GM19023 (cell line): ENCODE measurements around the gene WDR54.
"Not testable (repeated sequence)": the region's sequence is repeated elsewhere in the genome, so short reads cannot be mapped to it uniquely, and the experiment has no call there.

Experiments used
- ATAC-seq: cut with Tn5 transposase; IDR thresholded peaks from one replicate; pipeline ENCODE4 v1.9.1; 2021; ENCODE audit warnings: mild to moderate bottlenecking, moderate library complexity; ENCODE audit not compliant: unreplicated experiment

Gene WDR54

DNA sequence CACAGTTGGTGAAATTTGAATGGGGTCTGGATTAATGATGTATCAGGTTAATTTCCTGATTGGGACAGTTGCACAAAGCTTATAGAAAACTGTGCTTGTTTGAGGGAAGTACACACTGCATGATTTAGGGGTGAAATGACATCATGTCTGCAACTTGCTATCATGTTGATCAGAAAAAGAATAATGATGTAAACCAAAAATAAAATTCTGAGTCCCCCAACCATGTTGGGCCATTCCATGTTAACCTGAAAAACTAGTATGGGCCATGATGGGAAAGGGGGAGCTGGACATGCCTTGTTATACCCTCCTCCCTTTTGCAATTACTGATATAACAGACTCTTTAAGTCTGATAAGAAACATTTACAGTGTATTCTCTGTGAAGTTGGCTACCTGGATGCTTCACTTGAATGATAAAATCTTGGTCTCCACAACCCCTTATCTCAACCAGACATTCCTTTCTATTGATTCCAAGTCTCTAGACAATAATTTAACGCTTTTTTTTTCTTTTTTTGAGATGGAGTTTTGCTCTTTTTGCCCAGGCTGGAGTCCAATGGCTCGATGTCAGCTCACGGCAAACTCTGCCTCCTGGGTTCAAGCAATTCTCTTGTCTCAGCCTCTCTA, 29.1 kb downstream of the WDR54 start:
- ATAC-seq: no peak

DNA sequence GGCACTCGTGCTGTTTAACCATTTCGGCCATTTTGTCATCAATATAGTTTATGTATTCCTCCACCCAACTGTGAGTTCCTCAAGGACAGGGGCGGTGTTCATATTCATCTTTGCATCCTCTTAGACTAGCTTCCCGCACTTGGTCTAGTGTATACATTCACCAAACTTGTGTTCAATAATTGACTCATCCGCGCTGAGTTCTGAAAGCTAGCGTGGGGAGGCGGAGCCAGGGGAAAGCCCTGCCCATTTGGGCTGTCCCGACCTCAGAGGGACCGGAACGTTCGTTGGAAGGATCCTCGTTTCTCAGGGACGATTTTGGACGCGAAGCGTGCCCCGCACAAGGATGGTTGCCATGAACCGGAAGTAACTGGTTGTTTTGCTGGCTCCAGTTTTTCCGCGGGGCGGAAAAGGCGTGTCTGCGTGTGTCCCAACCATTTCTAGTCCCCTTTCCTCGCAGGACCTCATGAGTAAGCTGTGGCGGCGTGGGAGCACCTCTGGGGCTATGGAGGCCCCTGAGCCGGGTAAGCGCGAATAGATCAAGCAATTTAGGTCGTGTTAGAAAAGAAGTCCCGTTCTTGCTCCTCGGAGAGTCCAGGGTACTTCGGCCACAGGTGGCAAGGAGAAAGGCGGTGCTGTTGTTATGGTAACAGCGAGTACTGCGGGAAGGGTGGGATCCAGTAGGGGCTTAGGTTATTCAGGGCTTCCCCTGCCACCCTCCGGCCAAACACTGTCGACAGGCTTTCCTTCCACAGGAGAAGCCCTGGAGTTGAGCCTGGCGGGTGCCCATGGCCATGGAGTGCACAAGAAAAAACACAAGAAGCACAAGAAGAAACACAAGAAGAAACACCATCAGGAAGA, 33.4 kb downstream of the WDR54 start, which contains the start of gene INO80B:
INO80B (plus strand) TSS at position 434 of the 858 bp plus-strand sequence; CDS start at position 464, 30 bp downstream.
- peak; percentile 35 for ATAC-seq

DNA sequence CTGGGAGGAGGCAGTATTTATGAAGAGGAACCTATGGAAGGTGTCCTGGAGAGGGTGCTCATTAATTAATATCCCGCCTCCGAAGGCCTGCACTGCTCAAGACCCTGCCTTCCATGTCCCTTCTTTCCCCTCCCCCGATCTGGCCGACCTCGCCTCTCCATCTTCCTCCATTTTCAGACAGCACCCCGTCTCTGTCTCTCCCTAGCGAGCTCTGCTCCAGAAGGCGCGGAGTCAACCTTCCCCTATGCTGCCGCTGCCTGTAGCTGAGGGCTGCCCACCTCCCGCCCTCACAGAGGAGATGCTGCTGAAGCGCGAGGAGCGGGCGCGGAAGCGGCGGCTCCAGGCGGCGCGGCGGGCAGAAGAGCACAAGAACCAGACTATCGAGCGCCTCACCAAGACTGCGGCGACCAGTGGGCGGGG, 35.6 kb downstream of the WDR54 start:
- no peak for ATAC-seq

DNA sequence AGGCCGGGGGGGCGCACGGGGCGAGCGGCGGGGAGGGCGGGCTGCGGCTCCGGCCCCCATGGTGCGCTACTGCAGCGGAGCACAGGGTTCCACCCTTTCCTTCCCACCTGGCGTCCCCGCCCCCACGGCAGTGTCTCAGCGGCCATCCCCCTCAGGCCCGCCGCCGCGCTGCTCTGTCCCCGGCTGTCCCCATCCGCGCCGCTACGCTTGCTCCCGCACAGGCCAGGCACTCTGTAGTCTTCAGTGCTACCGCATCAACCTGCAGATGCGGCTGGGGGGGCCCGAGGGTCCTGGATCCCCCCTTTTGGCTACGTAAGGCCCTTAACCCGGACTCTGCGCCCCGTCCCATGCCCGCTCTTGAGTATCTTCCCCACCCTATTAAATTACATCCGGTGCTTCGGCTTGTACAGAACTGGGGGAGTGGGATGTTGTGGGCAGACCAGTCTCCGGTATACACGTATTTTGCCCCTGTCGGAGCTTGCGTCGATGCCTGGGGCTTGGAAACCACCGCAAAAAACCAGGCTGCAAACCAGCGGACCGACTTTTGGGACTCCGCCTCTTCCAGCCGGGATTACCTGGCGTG, 36.1 kb downstream of the WDR54 start:
- ATAC-seq: peak; percentile 37

DNA sequence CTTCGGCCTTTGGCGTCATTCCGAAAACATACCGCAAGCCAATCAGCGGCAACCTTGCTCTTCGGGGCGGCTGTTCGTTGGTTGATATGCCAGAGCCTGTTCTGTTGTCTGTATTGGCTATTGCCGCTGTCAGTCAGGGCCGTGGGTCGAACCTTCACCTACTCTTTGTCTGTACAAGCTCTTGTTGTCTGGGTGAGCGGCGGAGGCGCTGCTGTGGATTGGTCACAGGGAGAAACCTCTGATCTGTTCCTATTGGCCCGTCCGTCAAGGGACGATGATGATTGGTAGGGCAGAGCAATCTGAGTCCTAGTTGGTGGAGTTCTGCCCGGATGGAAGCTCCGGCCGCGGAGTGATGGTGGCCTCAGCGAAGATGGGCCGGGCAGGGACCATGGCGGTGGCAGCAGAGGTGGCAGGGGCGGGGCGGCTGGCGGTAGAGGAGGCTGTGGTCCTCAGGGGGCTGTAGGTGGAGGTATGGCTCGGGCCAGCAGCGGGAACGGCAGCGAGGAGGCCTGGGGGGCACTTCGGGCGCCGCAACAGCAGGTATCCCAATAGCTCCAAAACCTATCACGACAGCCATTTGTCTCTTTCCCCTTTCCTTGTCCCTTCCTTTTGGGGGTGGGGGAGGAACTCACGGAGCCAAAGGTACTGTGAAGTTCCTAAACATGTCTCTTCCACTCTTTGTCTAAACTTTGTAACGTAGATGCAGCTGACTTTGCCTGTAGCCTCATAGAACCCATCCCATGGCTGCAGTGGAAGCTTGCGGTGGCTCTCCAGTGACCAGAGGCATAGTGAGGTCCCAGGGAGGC, 36.8 kb downstream of the WDR54 start, which contains the start of gene WBP1:
WBP1 (plus strand) TSS at position 307 of the 806 bp plus-strand sequence; CDS start at position 472, 165 bp downstream.
- ATAC-seq: peak; percentile 81

DNA sequence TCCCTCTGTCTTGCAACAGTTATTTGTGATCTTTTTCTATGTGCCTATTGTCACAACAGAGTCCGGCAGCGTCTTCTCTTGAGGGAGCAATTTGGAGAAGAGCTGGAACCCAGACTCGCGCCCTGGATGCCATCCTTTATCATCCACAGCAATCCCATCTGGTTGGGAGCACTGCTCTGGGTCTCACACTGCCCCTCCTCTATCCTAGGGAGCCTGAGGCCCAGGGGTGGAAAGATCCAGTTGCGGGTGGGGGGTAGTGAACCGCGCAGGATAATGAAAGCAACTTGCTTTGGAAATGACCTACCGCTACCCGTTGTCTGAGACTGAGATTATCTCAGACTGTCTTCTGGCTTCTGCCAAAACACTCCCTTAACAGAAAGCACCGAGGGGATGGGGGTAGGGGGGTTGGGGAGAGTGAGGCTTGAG, 37.4 kb downstream of the WDR54 start:
- ATAC-seq: no peak

DNA sequence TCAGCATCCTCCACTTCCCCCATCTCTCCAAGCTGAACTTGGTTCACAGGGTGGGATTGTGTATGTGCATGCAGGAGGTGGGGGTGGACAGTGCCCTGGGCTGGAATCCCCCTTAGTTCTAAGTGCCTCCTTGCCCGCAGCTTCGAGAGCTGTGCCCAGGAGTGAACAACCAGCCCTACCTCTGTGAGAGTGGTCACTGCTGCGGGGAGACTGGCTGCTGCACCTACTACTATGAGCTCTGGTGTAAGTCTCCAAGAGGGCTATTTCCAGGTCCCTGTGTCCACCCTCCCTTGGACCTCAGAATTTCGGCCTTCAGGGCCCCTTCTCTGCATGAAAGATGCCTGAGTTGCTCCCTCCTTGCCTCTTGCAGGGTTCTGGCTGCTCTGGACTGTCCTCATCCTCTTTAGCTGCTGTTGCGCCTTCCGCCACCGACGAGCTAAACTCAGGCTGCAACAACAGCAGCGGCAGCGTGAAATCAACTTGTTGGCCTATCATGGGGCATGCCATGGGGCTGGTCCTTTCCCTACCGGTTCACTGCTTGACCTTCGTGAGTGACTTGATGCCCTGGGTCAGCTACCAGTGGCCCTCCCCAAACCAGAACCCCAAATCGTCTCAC, 38.1 kb downstream of the WDR54 start:
- ATAC-seq: not testable (repeated sequence)

DNA sequence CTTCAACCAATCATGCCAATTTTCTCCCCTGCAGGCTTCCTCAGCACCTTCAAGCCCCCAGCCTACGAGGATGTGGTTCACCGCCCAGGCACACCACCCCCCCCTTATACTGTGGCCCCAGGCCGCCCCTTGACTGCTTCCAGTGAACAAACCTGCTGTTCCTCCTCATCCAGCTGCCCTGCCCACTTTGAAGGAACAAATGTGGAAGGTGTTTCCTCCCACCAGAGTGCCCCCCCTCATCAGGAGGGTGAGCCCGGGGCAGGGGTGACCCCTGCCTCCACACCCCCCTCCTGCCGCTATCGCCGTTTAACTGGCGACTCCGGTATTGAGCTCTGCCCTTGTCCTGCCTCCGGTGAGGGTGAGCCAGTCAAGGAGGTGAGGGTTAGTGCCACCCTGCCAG, 38.7 kb downstream of the WDR54 start:
- ATAC-seq: not testable (repeated sequence)

DNA sequence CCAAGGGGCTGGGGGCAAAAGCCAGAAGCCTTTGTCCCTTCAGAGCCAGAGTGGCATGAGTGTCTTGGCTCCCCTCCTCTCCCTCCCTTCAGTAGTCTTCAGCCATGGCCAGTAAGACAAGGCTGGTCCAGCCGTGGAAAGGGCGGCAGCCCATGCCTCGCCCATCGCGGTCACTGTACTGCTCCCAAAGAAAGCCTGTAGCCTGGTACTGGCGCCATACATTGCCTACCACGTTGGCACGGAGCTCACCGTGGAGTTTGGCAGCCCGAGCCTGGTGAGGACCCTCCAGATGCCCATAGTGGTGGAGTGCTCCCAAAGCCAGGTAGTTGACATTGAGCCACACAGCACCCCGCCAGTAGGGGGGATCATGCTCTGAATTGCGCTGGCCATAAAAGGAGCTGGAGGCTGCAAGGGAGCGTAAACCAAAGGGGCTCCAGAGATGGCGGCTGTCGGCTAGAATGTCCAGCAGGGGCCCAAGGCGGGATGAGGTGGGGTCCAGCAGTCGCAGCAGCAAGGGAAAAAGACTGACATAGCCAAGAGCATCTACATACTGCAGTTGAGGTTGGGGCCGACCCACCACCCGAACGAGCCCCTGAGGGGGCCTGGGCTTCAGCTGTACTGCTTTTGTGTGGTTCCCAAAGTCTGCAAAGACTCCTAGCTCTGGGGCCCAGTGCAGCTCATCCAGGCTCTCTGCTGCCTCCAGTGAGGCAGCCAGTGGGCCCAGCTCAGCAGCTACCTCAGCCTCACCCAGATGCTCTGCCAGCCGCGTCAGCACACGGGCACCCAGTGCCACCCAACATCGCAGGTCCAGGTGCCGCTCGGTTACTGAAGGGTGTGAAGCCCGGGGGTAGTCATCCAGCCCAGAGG, 39.9 kb downstream of the WDR54 start:
- ATAC-seq: no peak

DNA sequence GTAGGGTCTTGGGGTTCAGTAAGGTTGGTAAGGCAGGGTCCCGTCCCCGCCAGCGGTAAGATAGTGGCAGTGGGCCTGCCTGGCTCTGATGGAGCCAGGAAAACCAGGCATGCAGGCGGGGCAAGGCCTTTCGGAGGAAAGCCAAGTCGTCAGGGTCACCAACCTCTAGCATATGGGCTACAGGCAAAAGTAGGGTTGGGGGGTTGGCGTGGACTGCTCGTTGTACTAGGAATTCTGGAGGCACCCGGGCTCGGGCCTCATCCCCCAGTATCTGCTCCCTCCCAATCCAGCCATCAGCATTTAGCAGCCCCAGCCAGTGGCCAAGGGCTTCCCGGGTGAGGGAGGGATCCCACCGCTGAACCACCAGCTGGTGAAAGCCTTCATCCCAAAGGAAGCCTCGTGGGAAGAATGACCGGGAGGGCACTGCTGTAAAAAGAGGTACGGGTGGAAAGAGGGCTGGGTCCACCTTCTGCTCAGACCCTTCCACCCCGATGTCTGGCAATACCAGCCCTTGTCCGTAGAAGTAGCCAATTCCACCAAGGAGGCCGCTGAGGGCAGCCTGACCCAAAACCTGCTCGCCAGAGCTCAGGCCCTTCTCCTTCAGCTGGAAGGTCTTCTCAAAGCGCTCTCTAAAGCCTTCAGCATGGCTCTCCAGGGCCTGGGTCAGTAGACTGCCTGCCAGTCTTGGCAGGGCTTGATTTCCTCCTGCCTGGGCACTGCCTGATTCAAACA, 40.7 kb downstream of the WDR54 start:
- ATAC-seq: no peak

DNA sequence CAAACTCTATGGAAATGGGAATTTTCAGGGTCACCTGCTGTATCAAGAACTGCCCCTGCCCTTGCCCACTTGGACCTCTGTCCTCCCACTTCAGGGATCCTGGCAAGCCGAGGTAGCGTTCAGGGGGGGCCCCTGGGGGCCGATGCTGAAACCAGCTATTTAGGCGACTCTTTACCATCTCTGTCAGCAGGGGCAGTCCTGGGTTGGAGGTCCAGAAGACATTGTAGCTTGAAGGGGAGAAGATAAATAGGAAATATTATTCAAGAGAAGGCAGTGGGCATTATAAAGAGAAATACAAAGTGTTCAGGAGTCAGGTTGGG, 41.2 kb downstream of the WDR54 start:
- no peak for ATAC-seq

DNA sequence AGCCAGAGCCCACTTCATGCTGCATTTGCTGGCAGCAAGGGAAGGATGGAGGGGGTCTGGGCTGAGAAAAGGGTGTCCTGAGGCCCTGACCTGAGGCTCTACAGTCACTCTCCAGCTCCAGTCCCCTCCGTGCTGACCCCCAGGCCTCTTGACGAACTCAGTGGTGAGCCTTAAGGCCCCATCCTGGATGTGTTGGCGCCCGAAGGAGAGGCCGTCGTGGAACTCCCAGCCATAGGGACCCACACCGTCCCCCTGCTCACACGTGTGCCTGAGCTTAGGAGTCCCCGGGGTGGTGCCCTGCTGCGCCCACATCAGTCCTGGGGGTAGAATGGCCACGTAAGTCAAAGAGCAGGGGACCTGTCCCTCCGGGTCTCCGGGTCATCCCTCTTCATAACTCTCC, 42.9 kb downstream of the WDR54 start:
- ATAC-seq: peak; percentile 2

DNA sequence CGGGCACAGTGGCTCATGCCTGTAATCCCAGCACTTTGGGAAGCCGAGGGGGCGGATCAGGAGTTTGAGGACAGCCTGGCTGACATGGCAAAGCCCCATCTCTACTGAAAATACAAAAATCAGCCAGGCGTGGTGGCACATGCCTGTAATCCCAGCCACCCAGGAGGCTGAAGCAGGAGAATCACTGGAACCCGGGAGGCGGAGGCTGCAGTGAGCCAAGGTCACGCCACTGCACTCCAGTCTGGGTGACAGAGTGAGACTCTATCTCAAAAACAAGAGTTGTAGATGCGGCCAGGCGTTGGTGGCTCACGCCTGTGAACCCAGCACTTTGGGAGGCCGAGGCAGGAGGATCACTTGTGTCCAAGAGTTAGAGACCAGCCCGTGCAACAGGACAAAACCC, 49.2 kb downstream of the WDR54 start:
- ATAC-seq: not testable (repeated sequence)

DNA sequence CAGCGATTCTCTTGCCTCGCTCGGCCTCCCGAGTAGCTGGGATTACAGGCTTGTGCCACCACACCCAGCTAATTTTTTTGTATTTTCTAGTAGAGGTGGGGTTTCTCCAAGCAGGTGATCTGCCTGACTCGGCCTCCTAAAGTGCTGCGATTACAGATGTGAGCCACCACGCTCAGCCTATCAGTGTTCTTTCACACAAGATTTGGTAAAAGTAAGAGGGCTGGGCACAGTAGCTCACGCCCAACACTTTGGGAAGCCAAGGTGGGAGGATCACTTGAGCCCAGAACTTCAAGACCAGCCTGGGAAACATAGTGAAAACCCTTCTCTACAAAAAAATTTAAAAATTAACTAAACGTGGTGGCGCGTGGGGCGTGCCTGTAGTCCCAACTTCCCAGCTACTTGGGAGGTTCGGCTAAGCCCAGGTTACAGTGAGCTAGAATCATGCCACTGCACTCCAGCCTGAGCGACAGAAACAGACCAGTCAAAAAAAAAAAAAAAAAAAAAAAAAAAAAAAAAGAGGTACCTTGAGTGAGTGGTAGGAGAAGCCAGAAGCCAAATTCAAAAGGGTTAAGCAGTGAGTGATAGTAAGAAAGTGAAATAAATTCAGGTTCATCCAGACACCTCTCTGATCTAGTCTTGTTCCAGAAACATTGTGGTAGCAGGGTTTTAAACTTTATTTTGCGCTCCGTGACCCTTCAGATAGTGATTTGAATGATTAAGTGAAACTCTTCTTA, 50.0 kb downstream of the WDR54 start:
- ATAC-seq: no peak

DNA sequence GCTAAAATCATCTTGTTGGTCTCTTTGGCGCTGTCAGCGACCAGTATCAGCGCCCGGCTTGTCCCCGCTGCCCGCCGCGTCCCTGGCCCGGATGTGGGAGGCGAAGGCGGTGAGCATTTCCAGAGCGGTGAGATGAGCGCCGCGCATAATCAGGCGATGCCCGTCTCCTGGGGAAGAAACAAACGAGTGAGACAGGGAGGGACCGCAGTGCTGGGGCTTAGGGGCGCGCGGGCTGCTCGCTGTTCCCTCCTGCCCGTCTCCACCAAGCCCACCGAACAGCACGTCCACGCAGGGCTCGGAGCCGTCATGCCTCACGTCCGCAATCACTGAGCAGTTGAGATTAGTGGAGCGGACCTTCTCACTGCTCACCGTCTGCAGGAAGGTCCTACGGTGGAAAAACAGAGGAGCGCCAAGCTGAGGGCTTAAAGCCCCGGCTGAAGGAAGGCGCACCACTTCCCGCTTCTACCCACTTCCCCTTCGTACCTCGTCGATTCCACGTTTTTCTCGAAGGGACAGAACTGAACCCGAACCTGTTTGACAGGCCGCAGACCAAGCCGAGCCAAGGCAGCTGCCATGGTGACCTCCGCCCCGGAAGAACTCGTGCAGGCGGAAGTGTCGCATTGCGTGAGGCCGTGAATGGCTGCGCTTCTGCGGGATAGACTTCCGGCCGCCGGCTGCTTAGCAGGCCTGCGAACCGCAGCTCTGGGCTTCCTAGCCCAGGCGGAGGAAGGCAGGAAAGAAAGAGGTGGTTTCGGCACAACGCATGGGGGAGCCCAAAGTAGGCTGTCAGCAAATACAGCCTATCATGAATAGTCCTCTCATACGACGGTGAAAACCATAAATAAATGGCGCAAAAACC, 50.8 kb downstream of the WDR54 start, which contains the start of gene MRPL53:
MRPL53 (minus strand) TSS at position 595 of the 859 bp plus-strand sequence; CDS start at position 575, 20 bp downstream.
- peak; percentile 89 for ATAC-seq

DNA sequence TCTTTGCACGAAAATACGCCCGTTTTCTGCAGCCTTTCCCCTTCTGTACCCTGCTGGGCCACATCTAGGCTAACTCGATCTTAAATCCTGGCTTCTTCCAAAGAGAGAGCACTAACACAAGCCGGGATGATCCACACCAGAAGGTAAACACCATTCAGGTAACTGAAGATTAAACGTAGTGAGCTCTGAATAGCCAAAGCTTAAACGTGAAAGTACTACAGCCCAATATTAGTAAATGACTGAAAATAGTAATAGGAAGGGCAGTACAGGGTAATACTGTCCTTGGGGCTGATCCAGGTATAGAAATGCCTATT, 51.4 kb downstream of the WDR54 start:
- ATAC-seq: no peak

DNA sequence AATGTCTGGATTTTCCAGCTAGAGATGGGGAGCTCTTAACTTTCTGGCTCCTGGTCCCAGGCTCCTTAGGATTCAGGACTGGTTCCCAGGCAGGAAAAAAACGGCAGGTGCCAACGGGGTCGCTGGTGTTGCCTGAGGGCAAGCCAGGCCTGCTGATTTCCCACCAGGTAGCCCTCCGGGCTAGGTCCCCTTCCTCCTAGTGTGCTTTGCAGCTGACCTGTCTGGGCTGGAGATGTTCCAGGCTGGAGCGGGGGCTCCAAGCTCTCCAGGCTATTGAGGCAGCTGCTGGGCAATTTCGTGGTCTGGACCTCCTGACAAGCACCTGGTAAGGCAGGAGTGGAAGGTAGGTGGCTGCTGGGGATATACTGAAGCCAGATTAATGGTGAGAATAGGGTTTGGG, 53.0 kb downstream of the WDR54 start:
- no peak for ATAC-seq
